ENCODE data around the gene TMEM131L.
"Not testable (repeated sequence)": the region's sequence is repeated elsewhere in the genome, so short reads cannot be mapped to it uniquely, and the experiment has no call there.

Gene TMEM131L

GRCh38 chr4:153447175-153447905 lies 18.8 kb upstream of the TMEM131L start:
- DNase-seq (ENCODE audit: low read depth, low spot score): no peak

- no peak for DNase-seq (ENCODE audit: low read depth, low spot score)
Measured at GRCh38 chr4:153448003-153448731, 18.0 kb upstream of the TMEM131L start.

- no peak for DNase-seq (ENCODE audit: low read depth, low spot score)
Measured at GRCh38 chr4:153449338-153449737, 16.8 kb upstream of the TMEM131L start.

- DNase-seq (ENCODE audit: low read depth, low spot score): no peak
Measured at GRCh38 chr4:153450544-153450917, 15.6 kb upstream of the TMEM131L start.

- DNase-seq (ENCODE audit: low read depth, low spot score): not testable (repeated sequence)
Measured at GRCh38 chr4:153451145-153451544, 15.0 kb upstream of the TMEM131L start.

GRCh38 chr4:153451911-153452657 lies 14.1 kb upstream of the TMEM131L start:
- DNase-seq (ENCODE audit: low read depth, low spot score): no peak

GRCh38 chr4:153452658-153453378 lies 13.3 kb upstream of the TMEM131L start:
- DNase-seq (ENCODE audit: low read depth, low spot score): no peak

GRCh38 chr4:153453402-153453801 lies 12.8 kb upstream of the TMEM131L start:
- no peak for DNase-seq (ENCODE audit: low read depth, low spot score)

GRCh38 chr4:153458969-153459368 lies 7.2 kb upstream of the TMEM131L start:
- no peak for DNase-seq (ENCODE audit: low read depth, low spot score)

GRCh38 chr4:153461549-153461948 lies 4.6 kb upstream of the TMEM131L start:
- not testable (repeated sequence) for DNase-seq (ENCODE audit: low read depth, low spot score)

GRCh38 chr4:153464068-153464467 lies 2.1 kb upstream of the TMEM131L start:
- no peak for DNase-seq (ENCODE audit: low read depth, low spot score)

GRCh38 chr4:153465140-153465539 lies 1.0 kb upstream of the TMEM131L start:
- no peak for DNase-seq (ENCODE audit: low read depth, low spot score)

- no peak for DNase-seq (ENCODE audit: low read depth, low spot score)
Measured at GRCh38 chr4:153465615-153466080, 512 bp upstream of the TMEM131L start.

- DNase-seq (ENCODE audit: low read depth, low spot score): no peak
Measured at GRCh38 chr4:153466949-153467896, 1.1 kb downstream of the TMEM131L start.

GRCh38 chr4:153467897-153468262 lies 1.7 kb downstream of the TMEM131L start:
- no peak for DNase-seq (ENCODE audit: low read depth, low spot score)

GRCh38 chr4:153468587-153468986 lies 2.4 kb downstream of the TMEM131L start:
- no peak for DNase-seq (ENCODE audit: low read depth, low spot score)

GRCh38 chr4:153469031-153469430 lies 2.9 kb downstream of the TMEM131L start:
- DNase-seq (ENCODE audit: low read depth, low spot score): no peak

GRCh38 chr4:153471071-153471697 lies 5.0 kb downstream of the TMEM131L start:
- not testable (repeated sequence) for DNase-seq (ENCODE audit: low read depth, low spot score)

- DNase-seq (ENCODE audit: low read depth, low spot score): no peak
Measured at GRCh38 chr4:153471698-153472093, 5.5 kb downstream of the TMEM131L start.
